ENCODE results near the gene TRMT10B. TPM values are rescaled to one million over a fixed set of nuclear protein-coding genes. Genes with fewer than 3 reads are reported as not detected.
"Not testable (repeated sequence)": the region's sequence is repeated elsewhere in the genome, so short reads cannot be mapped to it uniquely, and the experiment has no call there.

TRMT10B gene
- total and polyA plus RNA-seq, 5 experiments from 2014 or later = 14.7 to 30.2 (median 20.8) TPM

- Mint-ChIP-seq H3K9me3 (no peaks in the 10 kb centered on the region), H3K27me3 (peaks cover 5 to 10% (median 8%) of the 10 kb centered on the region in 5 donors), H3K36me3 (no peaks in the 10 kb centered on the region), H3K4me1 (no peaks in the 10 kb centered on the region), H3K27ac (no peak overlapping the region), H3K4me3 (no peak overlapping the region)
- ATAC-seq = no peak
- DNase-seq = no peak
- POLR2A ChIA-PET = no interaction called here
Measured at GRCh38 chr9:37732952-37733351, 20.7 kb upstream of the TRMT10B start.

GRCh38 chr9:37739222-37739621 is 14.4 kb upstream of the TRMT10B start:
- ATAC-seq (no peak), DNase-seq (no peak)
- Mint-ChIP-seq H3K27me3 (peaks cover 0 to 10% (median 4%) of the 10 kb centered on the region in 5 donors), H3K9me3 (no peaks in the 10 kb centered on the region), H3K4me1 (peaks cover 0 to 2% (median 0%) of the 10 kb centered on the region in 4 donors), H3K4me3 (no peak overlapping the region), H3K27ac (no peak overlapping the region), H3K36me3 (no peaks in the 10 kb centered on the region)
- POLR2A ChIA-PET = no interaction called here

GRCh38 chr9:37740128-37740527 is 13.5 kb upstream of the TRMT10B start:
- Mint-ChIP-seq H3K27me3 (peaks cover 0 to 9% (median 4%) of the 10 kb centered on the region in 5 donors), H3K27ac (no peak overlapping the region), H3K36me3 (no peaks in the 10 kb centered on the region), H3K9me3 (no peaks in the 10 kb centered on the region), H3K4me3 (no peak overlapping the region), H3K4me1 (peaks cover 0 to 2% (median 0%) of the 10 kb centered on the region in 4 donors)
- ATAC-seq (no peak), DNase-seq (no peak)
- POLR2A ChIA-PET = no interaction called here

GRCh38 chr9:37740631-37741328 is 12.8 kb upstream of the TRMT10B start:
- Mint-ChIP-seq H3K4me3 (no peak overlapping the region), H3K36me3 (no peaks in the 10 kb centered on the region), H3K4me1 (peaks cover 0 to 2% (median 0%) of the 10 kb centered on the region in 4 donors), H3K27me3 (peaks cover 0 to 5% (median 3%) of the 10 kb centered on the region in 5 donors), H3K9me3 (no peaks in the 10 kb centered on the region), H3K27ac (peak overlapping the region in 1 of 10 donors; percentile 43)
- ATAC-seq (no peak), DNase-seq (no peak)
- POLR2A ChIA-PET = no interaction called here

- POLR2A ChIA-PET = no interaction called here
- ATAC-seq = no peak
- H3K9me3 Mint-ChIP-seq = no peaks in the 10 kb centered on the region
- H3K27me3 Mint-ChIP-seq = no peaks in the 10 kb centered on the region
- DNase-seq = no peak
- peaks cover 0 to 2% (median under 1%) of the 10 kb centered on the region in 4 donors for H3K4me1 Mint-ChIP-seq
- H3K4me3 Mint-ChIP-seq = no peak overlapping the region
- H3K36me3 Mint-ChIP-seq = no peaks in the 10 kb centered on the region
- H3K27ac Mint-ChIP-seq = no peak overlapping the region
Measured at GRCh38 chr9:37745970-37746369, 7.6 kb upstream of the TRMT10B start.

- H3K27ac Mint-ChIP-seq = peak overlapping the region in 1 of 10 donors; percentile 81
- peaks cover 0 to 5% (median under 1%) of the 10 kb centered on the region in 4 donors for H3K4me1 Mint-ChIP-seq
- ATAC-seq = no peak
- POLR2A ChIA-PET = no interaction called here
- H3K9me3 Mint-ChIP-seq = no peaks in the 10 kb centered on the region
- no peaks in the 10 kb centered on the region for H3K27me3 Mint-ChIP-seq
- no peaks in the 10 kb centered on the region for H3K36me3 Mint-ChIP-seq
- no peak overlapping the region for H3K4me3 Mint-ChIP-seq
- DNase-seq = no peak
Measured at GRCh38 chr9:37746448-37747270, 6.9 kb upstream of the TRMT10B start.

GRCh38 chr9:37747271-37747753 is 6.3 kb upstream of the TRMT10B start:
- Mint-ChIP-seq H3K4me3 (no peak overlapping the region), H3K9me3 (no peaks in the 10 kb centered on the region), H3K36me3 (no peaks in the 10 kb centered on the region), H3K4me1 (peaks cover 0 to 5% (median under 1%) of the 10 kb centered on the region in 4 donors), H3K27me3 (no peaks in the 10 kb centered on the region), H3K27ac (peak overlapping the region in 1 of 10 donors; percentile 81)
- POLR2A ChIA-PET = no interaction called here
- DNase-seq (peak in 9 of 10 donors; percentile 18 to 72 (median 48)), ATAC-seq (peak; percentile 87 to 92)

- H3K4me3 Mint-ChIP-seq = no peak overlapping the region
- no peaks in the 10 kb centered on the region for H3K27me3 Mint-ChIP-seq
- H3K4me1 Mint-ChIP-seq = peaks cover 7 to 17% (median 9%) of the 10 kb centered on the region in 4 donors
- DNase-seq (no peak), ATAC-seq (no peak)
- H3K9me3 Mint-ChIP-seq = no peaks in the 10 kb centered on the region
- H3K36me3 Mint-ChIP-seq = no peaks in the 10 kb centered on the region
- POLR2A ChIA-PET = no interaction called here
- no peak overlapping the region for H3K27ac Mint-ChIP-seq
Measured at GRCh38 chr9:37749129-37749528, 4.5 kb upstream of the TRMT10B start.

GRCh38 chr9:37751186-37751585 is 2.4 kb upstream of the TRMT10B start:
- no peak for DNase-seq
- Mint-ChIP-seq H3K36me3 (no peaks in the 10 kb centered on the region), H3K27me3 (no peaks in the 10 kb centered on the region)

GRCh38 chr9:37751704-37752103 is 1.9 kb upstream of the TRMT10B start:
- ATAC-seq, POLR2A ChIA-PET, DNase-seq, H3K4me3 Mint-ChIP-seq, H3K9me3 Mint-ChIP-seq, H3K36me3 Mint-ChIP-seq, H3K27ac Mint-ChIP-seq, H3K27me3 Mint-ChIP-seq: not testable (repeated sequence)
- H3K4me1 Mint-ChIP-seq = peaks cover 17 to 38% (median 30%) of the 10 kb centered on the region in 4 donors

More at GRCh38 chr9:37751186-37751585, 2.4 kb upstream of the TRMT10B start:
- no peak for ATAC-seq
- Mint-ChIP-seq H3K4me1 (peaks cover 17 to 36% (median 27%) of the 10 kb centered on the region in 4 donors), H3K9me3 (no peaks in the 10 kb centered on the region), H3K27ac (peak overlapping the region in 6 of 10 donors; percentile 65 to 89 (median 84)), H3K4me3 (peak overlapping the region in 9 of 10 donors; percentile 17 to 75 (median 34))
- POLR2A ChIA-PET = interaction anchor here (0.7 kb wide), 1 partner anchor 17 kb away, joined by 3 read pairs; no protein-coding TSS in a partner anchor

GRCh38 chr9:37752112-37752511 is 1.5 kb upstream of the TRMT10B start:
- peak overlapping the region in 3 of 10 donors; percentile 79 to 95 (median 90) for H3K4me3 Mint-ChIP-seq
- peaks cover 17 to 38% (median 31%) of the 10 kb centered on the region in 4 donors for H3K4me1 Mint-ChIP-seq
- H3K27ac Mint-ChIP-seq = peak overlapping the region in 1 of 10 donors; percentile 83
- H3K9me3 Mint-ChIP-seq, H3K36me3 Mint-ChIP-seq, DNase-seq, ATAC-seq, H3K27me3 Mint-ChIP-seq: not testable (repeated sequence)
- POLR2A ChIA-PET = interaction anchor here (1.6 kb wide), 1 partner anchor 160 kb away, joined by 3 read pairs; the partner anchor contains the start of gene TOMM5

GRCh38 chr9:37752642-37753488 is 740 bp upstream of the TRMT10B start:
- Mint-ChIP-seq H3K27ac (peak overlapping the region; percentile 83 to 97 (median 95)), H3K9me3 (no peaks in the 10 kb centered on the region), H3K27me3 (no peaks in the 10 kb centered on the region), H3K4me3 (peak overlapping the region; percentile 90 to 99 (median 96)), H3K4me1 (peaks cover 17 to 42% (median 33%) of the 10 kb centered on the region in 4 donors), H3K36me3 (peaks cover 0 to 10% (median 0%) of the 10 kb centered on the region in 3 donors)
- peak in 1 of 10 donors; percentile 14 for DNase-seq
- POLR2A ChIA-PET = interaction anchor here (1.2 to 1.6 kb wide), 2 partner anchors 32 to 160 kb away, joined by 3 to 9 read pairs; partner anchors contain the start of genes EXOSC3 and TOMM5
- ATAC-seq = no peak
